Measurements from ENCODE around the gene GRM8.

Gene GRM8

GRCh38 chr7:126411032-126411820 is 841.5 kb downstream of the GRM8 start:
- DNase-seq: no peak

- no peak for DNase-seq
These were observed 849.7 kb downstream of the GRM8 start for GRCh38 chr7:126403040-126403439.

GRCh38 chr7:126401918-126402317 is 850.8 kb downstream of the GRM8 start:
- DNase-seq: no peak

GRCh38 chr7:126398851-126399529 is 853.8 kb downstream of the GRM8 start:
- DNase-seq: no peak

- no peak for DNase-seq
These were observed 854.5 kb downstream of the GRM8 start for GRCh38 chr7:126398285-126398684.

- no peak for DNase-seq
These were observed 858.3 kb downstream of the GRM8 start for GRCh38 chr7:126394406-126394805.

Data from T-helper 9 cell (primary cell).